Activated CD8-positive, alpha-beta T cell treated with anti-CD3 and anti-CD28 coated beads for 36 hours (primary cell): Measurements from ENCODE around the gene CELF2. TPM values are rescaled to one million over a fixed set of nuclear protein-coding genes. Genes with fewer than 3 reads are reported as not detected.

Experiments
- ATAC-seq: fragments of 200-7000 bp; cut with Tn5 transposase; one replicate; pipeline ENCODE4 v1.10.0; 2021; ENCODE audit warnings: mild to moderate bottlenecking, moderate library complexity
- CTCF ChIA-PET: fragments of 350-600 bp; sonication (Branson Sonifier 250); formaldehyde crosslinking; loops from one replicate; lab custom pipeline; 2021; ENCODE audit warnings: antibody characterized with exemption; lab: Charles Lee
- POLR2A ChIA-PET: fragments of 350-600 bp; sonication (Branson Sonifier 250); formaldehyde crosslinking; loops from one replicate; lab custom pipeline; 2021; ENCODE audit warnings: antibody characterized with exemption; lab: Charles Lee
- DNase-seq: peaks from one replicate; pipeline ENCODE4 v3.0.0-alpha.2; 2020
- H3K27ac Mint-ChIP-seq: one replicate; pipeline ENCODE4 v1.8.0; 2021; ENCODE audit warnings: mild to moderate bottlenecking, mixed read lengths
- H3K27me3 Mint-ChIP-seq: one replicate; pipeline ENCODE4 v1.8.0; 2021; ENCODE audit warnings: mixed read lengths
- H3K36me3 Mint-ChIP-seq: one replicate; pipeline ENCODE4 v1.8.0; 2021; ENCODE audit warnings: low read depth, mixed read lengths
- H3K4me1 Mint-ChIP-seq: one replicate; pipeline ENCODE4 v1.8.0; 2021; ENCODE audit warnings: low read depth, mixed read lengths
- H3K4me3 Mint-ChIP-seq: one replicate; pipeline ENCODE4 v1.8.0; 2021; ENCODE audit warnings: mild to moderate bottlenecking, moderate library complexity, mixed read lengths
- H3K9me3 Mint-ChIP-seq: one replicate; pipeline ENCODE4 v1.8.0; 2021; ENCODE audit warnings: mixed read lengths
- intact Hi-C: fragments of 100-400 bp; cut with micrococcal nuclease; formaldehyde crosslinking; loops from one replicate; pipeline ENCODE4 v1.10.0; 2022
- total RNA-seq, 2 experiments: library from RNA; stranded (reverse); gene quantifications; one replicate each; pipeline ENCODE4 v1.2.3, GENCODE V29; 2021
- TF ChIP-seq, protein P1 (sequence below): fragments of 200-600 bp; IDR thresholded peaks from one replicate; pipeline ENCODE4 v1.8.0; 2022; ENCODE audit warnings: antibody characterized with exemption, mild to moderate bottlenecking

The CELF2 gene
- total RNA-seq, 2 experiments from 2014 or later: 132 to 133 TPM

DNA sequence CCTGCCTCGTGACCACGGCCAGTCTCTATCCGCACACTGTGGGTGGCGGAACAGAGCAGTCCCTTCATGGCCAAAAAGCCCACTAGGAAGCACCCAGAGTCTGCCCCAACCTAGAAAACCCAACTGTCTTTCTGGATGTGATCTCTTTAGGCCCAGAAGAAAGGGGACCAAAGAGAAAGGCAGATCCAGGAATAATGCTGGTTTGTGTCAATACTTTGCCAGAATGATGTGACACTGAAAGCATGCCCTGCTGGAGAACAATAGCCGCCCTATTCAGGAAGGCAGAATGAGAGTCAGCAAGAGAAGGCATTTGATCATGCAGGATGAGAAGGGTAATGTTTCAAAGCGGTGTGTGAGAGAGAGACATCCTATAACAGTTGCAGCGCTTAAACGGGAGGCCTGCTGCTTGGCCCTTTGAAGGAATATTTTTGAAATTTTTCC is 319.1 kb downstream of the CELF2 start:
- peaks cover 31% of the 10 kb centered on the region for H3K4me1 Mint-ChIP-seq
- H3K36me3 Mint-ChIP-seq: peaks cover 29% of the 10 kb centered on the region
- ChIA-PET POLR2A (no interaction called here), CTCF (interaction anchor here (1.1 kb wide), 1 partner anchor 9 kb away, joined by 5 read pairs; no protein-coding TSS in a partner anchor)
- no peaks in the 10 kb centered on the region for H3K9me3 Mint-ChIP-seq
- no peak for DNase-seq
- intact Hi-C loops: no loop called here
- TF ChIP-seq, protein P1, sequence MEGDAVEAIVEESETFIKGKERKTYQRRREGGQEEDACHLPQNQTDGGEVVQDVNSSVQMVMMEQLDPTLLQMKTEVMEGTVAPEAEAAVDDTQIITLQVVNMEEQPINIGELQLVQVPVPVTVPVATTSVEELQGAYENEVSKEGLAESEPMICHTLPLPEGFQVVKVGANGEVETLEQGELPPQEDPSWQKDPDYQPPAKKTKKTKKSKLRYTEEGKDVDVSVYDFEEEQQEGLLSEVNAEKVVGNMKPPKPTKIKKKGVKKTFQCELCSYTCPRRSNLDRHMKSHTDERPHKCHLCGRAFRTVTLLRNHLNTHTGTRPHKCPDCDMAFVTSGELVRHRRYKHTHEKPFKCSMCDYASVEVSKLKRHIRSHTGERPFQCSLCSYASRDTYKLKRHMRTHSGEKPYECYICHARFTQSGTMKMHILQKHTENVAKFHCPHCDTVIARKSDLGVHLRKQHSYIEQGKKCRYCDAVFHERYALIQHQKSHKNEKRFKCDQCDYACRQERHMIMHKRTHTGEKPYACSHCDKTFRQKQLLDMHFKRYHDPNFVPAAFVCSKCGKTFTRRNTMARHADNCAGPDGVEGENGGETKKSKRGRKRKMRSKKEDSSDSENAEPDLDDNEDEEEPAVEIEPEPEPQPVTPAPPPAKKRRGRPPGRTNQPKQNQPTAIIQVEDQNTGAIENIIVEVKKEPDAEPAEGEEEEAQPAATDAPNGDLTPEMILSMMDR: no peak
- no peaks in the 10 kb centered on the region for H3K27me3 Mint-ChIP-seq
- peak overlapping the region; percentile 71 for H3K27ac Mint-ChIP-seq
- H3K4me3 Mint-ChIP-seq: peak overlapping the region; percentile 44
- no peak for ATAC-seq

DNA sequence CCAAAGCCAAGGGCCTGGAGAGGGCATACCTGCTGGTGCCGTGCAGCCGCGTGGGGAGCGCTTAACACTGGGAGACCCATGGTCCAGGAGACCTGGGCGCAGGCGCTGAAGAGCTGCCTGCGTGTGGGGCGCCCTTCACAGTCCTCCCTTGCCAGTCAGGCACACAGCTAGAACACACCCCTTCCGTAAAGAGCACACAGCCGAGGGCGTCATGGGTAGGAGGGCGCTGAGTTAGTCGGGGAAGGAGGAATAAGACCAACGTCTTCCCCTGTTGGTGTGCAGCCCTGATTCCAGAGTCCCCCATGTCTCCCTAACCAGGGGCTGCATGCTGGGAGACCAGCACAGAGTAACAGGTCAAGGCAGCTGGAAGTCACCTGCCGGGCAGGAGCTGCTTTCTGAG is 319.8 kb downstream of the CELF2 start:
- Mint-ChIP-seq H3K36me3 (peaks cover 23% of the 10 kb centered on the region), H3K27ac (peak overlapping the region; percentile 25), H3K4me3 (peak overlapping the region; percentile 44), H3K27me3 (no peaks in the 10 kb centered on the region), H3K9me3 (no peaks in the 10 kb centered on the region), H3K4me1 (peaks cover 24% of the 10 kb centered on the region)
- ATAC-seq (peak; percentile 69), DNase-seq (peak; percentile 42)
- TF ChIP-seq, protein P1: no peak
- ChIA-PET POLR2A (interaction anchor here (1.0 to 1.4 kb wide), 2 partner anchors 11 to 126 kb away, joined by 3 to 5 read pairs; no protein-coding TSS in a partner anchor), CTCF (interaction anchor here (0.7 to 1.1 kb wide), 2 partner anchors 10 to 158 kb away, joined by 3 to 5 read pairs; no protein-coding TSS in a partner anchor)
- intact Hi-C loops: no loop called here

- intact Hi-C loops: no loop called here
- no peak for ATAC-seq
- H3K27ac Mint-ChIP-seq: peak overlapping the region; percentile 6
These were observed 320.6 kb downstream of the CELF2 start for GRCh38 chr10:11338160-11338844.

GRCh38 chr10:11339013-11339412 is 321.3 kb downstream of the CELF2 start:
- CTCF ChIA-PET: interaction anchor here (1.5 kb wide), 1 partner anchor 203 kb away, joined by 3 read pairs; no protein-coding TSS in a partner anchor

More at GRCh38 chr10:11338160-11338844, 320.6 kb downstream of the CELF2 start:
- H3K27me3 Mint-ChIP-seq: no peaks in the 10 kb centered on the region
- CTCF ChIA-PET: interaction anchor here (0.6 to 1.5 kb wide), 4 partner anchors 8 to 202 kb away, joined by 3 read pairs; no protein-coding TSS in a partner anchor
- no peak for DNase-seq
- H3K4me1 Mint-ChIP-seq: peaks cover 19% of the 10 kb centered on the region
- no peak overlapping the region for H3K4me3 Mint-ChIP-seq
- TF ChIP-seq, protein P1: no peak
- no peaks in the 10 kb centered on the region for H3K9me3 Mint-ChIP-seq
- POLR2A ChIA-PET: interaction anchor here (1.0 to 1.4 kb wide), 2 partner anchors 10 to 125 kb away, joined by 3 to 5 read pairs; no protein-coding TSS in a partner anchor
- H3K36me3 Mint-ChIP-seq: peaks cover 18% of the 10 kb centered on the region

More at GRCh38 chr10:11339013-11339412, 321.3 kb downstream of the CELF2 start:
- Mint-ChIP-seq H3K36me3 (peaks cover 14% of the 10 kb centered on the region), H3K4me1 (peaks cover 18% of the 10 kb centered on the region), H3K27me3 (no peaks in the 10 kb centered on the region), H3K9me3 (no peaks in the 10 kb centered on the region), H3K4me3 (no peak overlapping the region), H3K27ac (no peak overlapping the region)
- POLR2A ChIA-PET: no interaction called here
- intact Hi-C loops: no loop called here
- TF ChIP-seq, protein P1: no peak
- DNase-seq: no peak
- no peak for ATAC-seq
